ENCODE data around the gene RAX2.
"Not testable (repeated sequence)": the region's sequence is repeated elsewhere in the genome, so short reads cannot be mapped to it uniquely, and the experiment has no call there.

The RAX2 gene

DNA sequence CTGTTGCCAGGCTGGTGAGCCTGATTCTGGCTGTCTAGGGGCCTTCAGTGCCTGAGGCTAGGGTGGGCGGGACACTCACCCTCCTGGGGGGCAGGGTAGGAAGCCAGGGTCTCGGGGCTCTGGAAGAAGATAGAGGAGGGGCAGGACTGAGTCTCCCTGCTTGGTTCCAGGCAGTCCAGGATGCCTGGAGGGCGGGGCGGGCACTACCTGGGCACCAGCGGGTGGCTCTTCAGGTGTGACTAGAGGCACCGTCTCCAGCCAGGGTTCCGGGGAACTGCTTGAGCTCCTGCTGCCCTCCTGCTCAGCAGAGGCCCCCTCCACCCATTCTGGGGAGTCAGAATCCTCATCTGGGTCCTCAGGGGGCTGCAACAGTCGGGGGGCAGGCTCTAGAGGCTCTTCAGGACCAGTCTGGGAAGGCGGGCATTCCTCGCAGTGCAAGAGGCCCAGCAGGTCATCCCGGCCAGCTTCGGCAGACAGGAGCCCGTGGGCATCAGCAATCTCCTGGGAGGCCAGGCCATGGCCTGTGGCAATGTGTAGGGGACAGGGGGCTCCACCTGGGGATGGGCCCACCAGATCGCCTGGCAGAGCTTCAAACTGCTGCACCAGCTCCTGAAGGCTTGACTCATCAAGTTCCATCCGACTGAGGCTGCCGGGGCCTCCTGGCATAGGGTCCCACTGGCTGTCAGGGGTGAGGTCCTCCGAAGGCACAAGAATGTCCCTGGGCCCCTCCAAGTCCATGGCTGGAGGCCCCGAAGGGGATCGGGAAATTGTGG, 12.4 kb downstream of the RAX2 start:
- H3K27ac ChIP-seq (ENCODE audit: low read depth, low read length, severe bottlenecking) = no peak overlapping the region
- no peak overlapping the region for H3K4me3 ChIP-seq (ENCODE audit: extremely low read depth, insufficient read depth, low read length, poor library complexity, severe bottlenecking)
- no peaks in the 10 kb centered on the region for H3K4me1 ChIP-seq (ENCODE audit: control insufficient read depth, insufficient read depth, low read length, poor library complexity, severe bottlenecking)
- 95 to 96% methylated on average over 15 to 16 of the region's 19 CpGs for WGBS, 2 experiments (ENCODE audit: insufficient coverage in 2 of 2)
- H3K36me3 ChIP-seq (ENCODE audit: control insufficient read depth, insufficient read depth, low read length) = peaks cover 30% of the 10 kb centered on the region
- H3K9me3 ChIP-seq (ENCODE audit: control insufficient read depth, low read length) = no peaks in the 10 kb centered on the region

DNA sequence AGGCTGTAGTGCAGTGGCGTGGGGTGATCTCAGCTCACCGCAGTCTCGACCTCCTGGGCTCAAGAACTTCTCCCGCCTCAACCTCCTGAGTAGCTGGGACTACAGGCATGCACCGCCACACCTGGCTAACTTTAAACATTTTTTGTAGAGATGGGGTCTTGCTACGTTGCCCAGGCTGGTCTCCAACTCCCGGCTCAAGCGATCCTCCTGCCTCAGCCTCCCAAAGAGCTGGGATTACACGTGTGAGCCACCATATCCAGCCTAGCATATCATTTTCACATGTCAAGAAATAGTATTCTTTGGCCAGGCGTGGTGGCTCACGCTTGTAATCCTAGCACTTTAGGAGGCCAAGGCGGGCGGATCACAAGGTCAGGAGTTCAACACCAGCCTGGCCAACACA, 13.7 kb downstream of the RAX2 start:
- H3K9me3 ChIP-seq (ENCODE audit: control insufficient read depth, low read length); H3K27ac ChIP-seq (ENCODE audit: low read depth, low read length, severe bottlenecking); H3K4me3 ChIP-seq (ENCODE audit: extremely low read depth, insufficient read depth, low read length, poor library complexity, severe bottlenecking); H3K4me1 ChIP-seq (ENCODE audit: control insufficient read depth, insufficient read depth, low read length, poor library complexity, severe bottlenecking): not testable (repeated sequence)
- WGBS, 2 experiments (ENCODE audit: insufficient coverage in 2 of 2) = 96% methylated on average over 11 to 13 of the region's 13 CpGs
- peaks cover 30% of the 10 kb centered on the region for H3K36me3 ChIP-seq (ENCODE audit: control insufficient read depth, insufficient read depth, low read length)

DNA sequence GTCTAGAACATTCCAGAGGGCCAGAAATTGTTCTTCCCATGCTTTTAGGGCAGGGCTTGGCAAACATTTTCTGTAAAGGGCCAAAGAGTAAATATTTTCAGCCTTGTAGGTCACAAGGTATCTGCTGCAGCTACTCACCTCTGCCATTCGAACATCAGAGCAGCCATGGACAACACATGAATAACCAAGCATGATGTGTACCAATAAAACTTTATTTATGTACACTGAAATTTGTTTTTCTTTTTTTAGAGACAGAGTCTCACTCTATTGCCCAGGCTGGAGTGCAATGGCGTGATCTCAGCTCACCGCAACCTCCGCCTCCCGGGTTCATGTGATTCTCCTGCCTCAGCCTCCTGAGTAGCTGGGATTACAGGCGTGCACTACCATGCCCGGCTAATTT, 14.3 kb downstream of the RAX2 start:
- H3K9me3 ChIP-seq (ENCODE audit: control insufficient read depth, low read length); H3K27ac ChIP-seq (ENCODE audit: low read depth, low read length, severe bottlenecking); H3K4me1 ChIP-seq (ENCODE audit: control insufficient read depth, insufficient read depth, low read length, poor library complexity, severe bottlenecking); H3K4me3 ChIP-seq (ENCODE audit: extremely low read depth, insufficient read depth, low read length, poor library complexity, severe bottlenecking): not testable (repeated sequence)
- peaks cover 32% of the 10 kb centered on the region for H3K36me3 ChIP-seq (ENCODE audit: control insufficient read depth, insufficient read depth, low read length)
- WGBS, 2 experiments (ENCODE audit: insufficient coverage in 2 of 2) = 93 to 97% methylated on average over 5 to 6 of the region's 7 CpGs

DNA sequence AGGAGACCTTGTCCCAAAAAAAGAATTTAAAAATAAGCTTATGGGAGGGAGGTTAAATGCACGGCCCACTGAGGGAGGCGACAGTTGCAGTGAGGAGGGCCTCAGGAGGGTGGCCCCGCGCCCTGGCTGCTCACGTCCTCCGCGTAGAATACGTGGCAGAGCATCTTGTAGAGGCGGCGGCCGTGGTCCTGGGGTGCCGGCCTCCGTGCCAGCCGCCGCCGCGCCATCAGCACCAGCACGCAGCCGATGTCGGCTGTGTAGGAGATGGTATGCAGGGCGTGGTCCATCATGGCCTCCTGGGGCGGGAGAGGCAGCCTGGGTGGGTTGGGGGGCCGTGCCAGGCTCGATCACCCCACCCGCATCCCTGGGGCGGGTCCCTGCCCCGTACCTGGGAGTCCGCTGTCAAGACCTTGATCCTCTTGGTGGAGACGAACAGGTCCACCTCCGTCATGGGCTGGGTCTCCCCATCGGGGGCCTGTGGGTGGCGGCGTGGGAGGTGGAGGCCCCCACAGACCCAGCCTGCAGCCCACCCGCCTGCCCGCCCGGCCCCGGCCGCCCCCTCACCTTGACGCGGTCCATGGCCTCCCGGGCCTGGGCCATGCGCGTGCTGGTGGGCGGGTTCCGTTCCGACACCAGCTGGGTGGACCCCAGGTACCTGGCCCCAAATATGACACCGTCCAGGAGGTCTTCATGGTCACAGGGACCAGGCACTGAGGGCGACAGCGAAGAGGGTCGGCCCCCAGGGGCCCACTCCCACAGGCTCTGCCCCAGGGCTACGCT, 18.2 kb downstream of the RAX2 start:
- Histone ChIP-seq H3K36me3 (ENCODE audit: control insufficient read depth, insufficient read depth, low read length) (peaks cover 40% of the 10 kb centered on the region), H3K9me3 (ENCODE audit: control insufficient read depth, low read length) (no peaks in the 10 kb centered on the region), H3K4me3 (ENCODE audit: extremely low read depth, insufficient read depth, low read length, poor library complexity, severe bottlenecking) (no peak overlapping the region), H3K4me1 (ENCODE audit: control insufficient read depth, insufficient read depth, low read length, poor library complexity, severe bottlenecking) (no peaks in the 10 kb centered on the region), H3K27ac (ENCODE audit: low read depth, low read length, severe bottlenecking) (no peak overlapping the region)
- WGBS, 2 experiments (ENCODE audit: insufficient coverage in 2 of 2) = 95 to 96% methylated on average over 29 to 51 of the region's 51 CpGs

- WGBS, 2 experiments (ENCODE audit: insufficient coverage in 2 of 2) = 97 to 98% methylated on average over 23 to 24 of the region's 25 CpGs
- H3K4me1 ChIP-seq (ENCODE audit: control insufficient read depth, insufficient read depth, low read length, poor library complexity, severe bottlenecking) = no peaks in the 10 kb centered on the region
- no peak overlapping the region for H3K27ac ChIP-seq (ENCODE audit: low read depth, low read length, severe bottlenecking)
- H3K9me3 ChIP-seq (ENCODE audit: control insufficient read depth, low read length) = no peaks in the 10 kb centered on the region
- peaks cover 30% of the 10 kb centered on the region for H3K36me3 ChIP-seq (ENCODE audit: control insufficient read depth, insufficient read depth, low read length)
- H3K4me3 ChIP-seq (ENCODE audit: extremely low read depth, insufficient read depth, low read length, poor library complexity, severe bottlenecking) = no peak overlapping the region
These were observed 19.5 kb downstream of the RAX2 start for GRCh38 chr19:3752492-3752891.

DNA sequence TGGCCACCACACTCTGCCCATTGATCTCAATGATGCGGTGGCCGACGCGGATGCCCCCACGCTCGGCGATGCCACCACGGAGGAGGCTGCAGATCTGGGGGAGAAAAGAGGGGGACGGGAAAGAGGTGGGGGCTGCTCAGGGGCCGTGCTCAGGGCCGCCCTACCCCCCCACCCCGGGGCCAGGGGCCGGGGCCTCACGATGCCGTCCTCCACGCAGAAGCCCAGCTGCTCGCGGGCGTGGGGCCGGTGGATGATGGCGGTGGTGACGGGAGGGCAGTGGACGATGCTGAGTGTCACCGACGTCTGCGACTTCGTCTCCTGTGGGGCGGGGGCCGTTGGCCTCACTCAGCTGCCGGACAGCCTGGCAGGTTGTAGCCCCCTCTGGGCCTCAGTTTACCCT, 20.8 kb downstream of the RAX2 start:
- no peak overlapping the region for H3K4me3 ChIP-seq (ENCODE audit: extremely low read depth, insufficient read depth, low read length, poor library complexity, severe bottlenecking)
- no peaks in the 10 kb centered on the region for H3K9me3 ChIP-seq (ENCODE audit: control insufficient read depth, low read length)
- no peak overlapping the region for H3K27ac ChIP-seq (ENCODE audit: low read depth, low read length, severe bottlenecking)
- H3K36me3 ChIP-seq (ENCODE audit: control insufficient read depth, insufficient read depth, low read length) = peaks cover 24% of the 10 kb centered on the region
- H3K4me1 ChIP-seq (ENCODE audit: control insufficient read depth, insufficient read depth, low read length, poor library complexity, severe bottlenecking) = no peaks in the 10 kb centered on the region
- 89 to 95% methylated on average over 21 to 23 of the region's 30 CpGs for WGBS, 2 experiments (ENCODE audit: insufficient coverage in 2 of 2)

DNA sequence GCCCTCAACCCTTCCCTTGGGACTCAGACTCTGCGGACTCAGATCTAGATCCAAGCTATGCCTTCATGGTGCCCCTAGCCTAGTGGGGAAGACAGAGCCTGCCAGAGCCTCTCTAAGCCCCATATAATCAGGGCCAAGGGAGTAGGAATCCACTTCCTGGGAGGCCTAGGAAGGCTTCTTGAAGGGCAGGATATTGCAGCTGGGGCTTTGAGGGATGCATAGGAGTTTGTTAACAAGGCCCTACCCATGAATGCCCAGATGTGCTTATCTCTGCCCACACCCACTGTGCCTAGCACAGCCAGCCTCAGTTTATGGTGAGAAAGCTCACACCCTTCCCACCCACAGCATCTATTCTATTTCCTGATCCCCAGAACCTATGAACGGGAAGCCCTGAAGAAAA, 21.8 kb downstream of the RAX2 start:
- no peaks in the 10 kb centered on the region for H3K9me3 ChIP-seq (ENCODE audit: control insufficient read depth, low read length)
- no peak overlapping the region for H3K27ac ChIP-seq (ENCODE audit: low read depth, low read length, severe bottlenecking)
- WGBS, 2 experiments (ENCODE audit: insufficient coverage in 2 of 2) = 89 to 96% methylated on average over 2 of the region's 2 CpGs
- H3K36me3 ChIP-seq (ENCODE audit: control insufficient read depth, insufficient read depth, low read length) = peaks cover 24% of the 10 kb centered on the region
- no peaks in the 10 kb centered on the region for H3K4me1 ChIP-seq (ENCODE audit: control insufficient read depth, insufficient read depth, low read length, poor library complexity, severe bottlenecking)
- no peak overlapping the region for H3K4me3 ChIP-seq (ENCODE audit: extremely low read depth, insufficient read depth, low read length, poor library complexity, severe bottlenecking)

DNA sequence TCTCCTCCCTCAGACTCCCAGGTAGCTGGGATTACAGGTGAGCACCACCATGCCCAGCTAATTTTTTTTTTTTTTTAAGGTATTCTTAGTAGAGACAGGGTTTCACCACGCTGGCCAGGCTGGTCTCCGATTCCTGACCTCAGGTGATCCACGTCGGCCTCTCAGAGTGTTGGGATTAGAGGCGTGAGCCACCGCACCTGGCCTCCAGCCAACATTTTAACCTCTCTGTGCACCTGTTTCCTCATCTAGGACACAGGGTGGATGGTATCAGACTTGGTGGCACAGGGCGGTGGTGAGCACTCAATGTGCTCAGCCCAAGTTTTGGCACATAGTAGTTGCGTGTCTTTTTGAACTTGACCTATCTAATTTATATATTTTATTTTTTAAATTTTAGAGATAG, 23.1 kb downstream of the RAX2 start:
- no peak overlapping the region for H3K4me3 ChIP-seq (ENCODE audit: extremely low read depth, insufficient read depth, low read length, poor library complexity, severe bottlenecking)
- no peak overlapping the region for H3K27ac ChIP-seq (ENCODE audit: low read depth, low read length, severe bottlenecking)
- 95 to 97% methylated on average over 5 to 7 of the region's 8 CpGs for WGBS, 2 experiments (ENCODE audit: insufficient coverage in 2 of 2)
- H3K36me3 ChIP-seq (ENCODE audit: control insufficient read depth, insufficient read depth, low read length) = peaks cover 24% of the 10 kb centered on the region
- no peaks in the 10 kb centered on the region for H3K4me1 ChIP-seq (ENCODE audit: control insufficient read depth, insufficient read depth, low read length, poor library complexity, severe bottlenecking)
- H3K9me3 ChIP-seq (ENCODE audit: control insufficient read depth, low read length) = no peaks in the 10 kb centered on the region

GRCh38 chr19:3746371-3747056, 25.5 kb downstream of the RAX2 start:
- Histone ChIP-seq H3K27ac (ENCODE audit: low read depth, low read length, severe bottlenecking) (no peak overlapping the region), H3K36me3 (ENCODE audit: control insufficient read depth, insufficient read depth, low read length) (peaks cover 11% of the 10 kb centered on the region), H3K4me1 (ENCODE audit: control insufficient read depth, insufficient read depth, low read length, poor library complexity, severe bottlenecking) (no peaks in the 10 kb centered on the region), H3K9me3 (ENCODE audit: control insufficient read depth, low read length) (no peaks in the 10 kb centered on the region), H3K4me3 (ENCODE audit: extremely low read depth, insufficient read depth, low read length, poor library complexity, severe bottlenecking) (no peak overlapping the region)
- WGBS, 2 experiments (ENCODE audit: insufficient coverage in 2 of 2) = 89 to 96% methylated on average over 25 to 28 of the region's 31 CpGs

DNA sequence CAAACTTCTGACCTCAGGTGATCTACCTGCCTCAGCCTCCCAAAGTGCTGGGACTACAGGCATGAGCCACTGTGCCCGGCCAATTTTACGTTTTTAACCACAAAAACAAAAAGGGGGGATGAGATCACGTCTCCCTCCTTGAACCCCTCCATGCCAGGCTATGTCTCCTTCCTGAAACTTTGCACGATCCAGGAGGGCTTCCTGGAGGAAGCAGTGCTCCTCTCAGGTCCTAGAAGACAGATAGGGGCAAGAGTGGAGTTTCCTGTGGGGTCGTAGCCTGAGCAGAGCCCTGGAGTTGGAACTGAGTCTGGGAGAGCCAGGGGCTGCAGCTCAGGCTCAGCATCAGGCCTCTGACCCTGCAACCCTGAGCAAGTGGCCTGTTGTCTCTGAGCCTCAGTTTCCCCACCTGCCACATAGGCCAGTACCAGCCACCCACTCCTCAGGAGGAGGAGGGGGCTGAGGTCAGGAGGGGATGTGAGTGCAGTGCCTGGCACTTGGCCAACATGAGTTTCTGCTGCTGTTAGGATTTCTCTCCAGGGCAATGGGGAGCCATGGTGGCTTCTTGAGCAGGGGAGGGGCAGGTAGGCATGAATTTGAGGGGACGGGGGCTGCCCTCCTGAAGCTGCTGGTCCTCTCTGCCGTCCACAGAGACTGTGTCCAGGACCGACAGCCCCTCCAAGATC, 26.5 kb downstream of the RAX2 start:
- Histone ChIP-seq H3K27ac (ENCODE audit: low read depth, low read length, severe bottlenecking) (no peak overlapping the region), H3K4me1 (ENCODE audit: control insufficient read depth, insufficient read depth, low read length, poor library complexity, severe bottlenecking) (no peaks in the 10 kb centered on the region)
- WGBS, 2 experiments (ENCODE audit: insufficient coverage in 2 of 2) = 80 to 82% methylated on average over 6 to 7 of the region's 8 CpGs

More for the DNA sequence above, 26.5 kb downstream of the RAX2 start:
- Histone ChIP-seq H3K4me3 (ENCODE audit: extremely low read depth, insufficient read depth, low read length, poor library complexity, severe bottlenecking) (no peak overlapping the region), H3K9me3 (ENCODE audit: control insufficient read depth, low read length) (no peaks in the 10 kb centered on the region), H3K36me3 (ENCODE audit: control insufficient read depth, insufficient read depth, low read length) (peaks cover 4% of the 10 kb centered on the region)
